ENCODE data around the gene SEC63.

GRCh38 chr6:107853230-107853629 lies 104.8 kb downstream of the SEC63 start:
- TF ChIP-seq CTCF (IDR thresholded peaks at IDR 0.05): no peak
- TF ChIP-seq POLR2A (IDR thresholded peaks at IDR 0.05): no peak
